NT2/D1 (cell line): Measurements from ENCODE around the gene MCM8.

ENCODE experiments used
- SUZ12 ChIP-seq: IDR thresholded peaks from 2 replicates; pipeline ENCODE4 v1.6.1; 2011; ENCODE audit not compliant: insufficient read length, insufficient read depth; ENCODE audit errors: extremely low read depth
- YY1 ChIP-seq: IDR thresholded peaks from 2 replicates; pipeline ENCODE4 v1.6.1; 2011; ENCODE audit not compliant: insufficient read length, insufficient read depth
- ZNF274 ChIP-seq: IDR thresholded peaks from 2 replicates; pipeline ENCODE4 v1.6.1; 2011; ENCODE audit warnings: mild to moderate bottlenecking, low read depth, low read length

DNA sequence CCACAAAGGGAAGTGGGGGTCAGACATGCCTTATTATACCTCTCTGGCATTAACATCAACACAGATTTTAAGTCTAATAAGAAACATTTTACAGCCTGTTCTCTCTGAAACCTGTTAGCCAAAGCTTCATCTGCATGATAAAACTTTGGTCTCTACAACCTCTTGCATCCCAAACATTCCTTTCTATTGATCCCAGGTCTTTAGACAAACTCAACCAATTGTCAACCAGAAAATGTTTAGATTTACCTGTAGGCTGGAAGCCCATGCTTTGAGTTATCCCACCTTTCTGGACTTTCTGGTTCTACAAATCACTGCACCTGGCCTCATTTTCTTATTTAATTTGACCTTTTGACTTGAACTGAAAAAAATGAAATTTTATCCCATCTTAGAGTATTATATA lies 20.8 kb downstream of the MCM8 start:
- TF ChIP-seq YY1: no peak
- TF ChIP-seq ZNF274: no peak
- TF ChIP-seq SUZ12: no peak
